Activated T-cell treated with anti-CD3 and anti-CD28 coated beads, Interleukin-2, amount 50 U/mL, for 72 hours (primary cell): ENCODE results near the gene USP16. TPM values are rescaled to one million over a fixed set of nuclear protein-coding genes. Genes with fewer than 3 reads are reported as not detected.

Source experiments
- total RNA-seq, 2 donors: library from RNA; stranded (reverse); gene quantifications; one replicate each; pipeline ENCODE4 v1.2.3, GENCODE V29; 2022

Gene USP16
- total RNA-seq, 2 donors from 2014 or later: 46.4 to 47.0 TPM

Other genes starting within 250 kb of the USP16 start
- 10 to 100 TPM; 25.9 to 28.2 TPM for gene LTN1, start 31.8 kb upstream of the USP16 start, total RNA-seq
- gene RWDD2B, start 5.3 kb upstream of the USP16 start, total RNA-seq: 10 to 100 TPM; 17.9 to 18.5 TPM
- 100 to 1,000 TPM; 285 to 355 TPM for gene CCT8, start 49.0 kb downstream of the USP16 start, total RNA-seq
- 10 to 100 TPM in 1 of 2 donors, 1 to 10 TPM in 1; 9.6 to 10.3 TPM for gene MAP3K7CL, start 106.0 kb downstream of the USP16 start, total RNA-seq